ENCODE data around the gene LRRC3C.
"Not testable (repeated sequence)": the region's sequence is repeated elsewhere in the genome, so short reads cannot be mapped to it uniquely, and the experiment has no call there.

The LRRC3C gene

GRCh38 chr17:39927101-39927928, at the start of gene LRRC3C, which contains the start of gene ORMDL3:
TSS of gene LRRC3C (plus strand) at chr17:39927732. CDS start at chr17:39941524, 13,792 bp downstream.
TSS of gene ORMDL3 (minus strand) at chr17:39927601. CDS start at chr17:39924203, 3,398 bp downstream.
- peak; percentile 89 to 91 for DNase-seq

- DNase-seq: not testable (repeated sequence)
These were observed 41.4 kb upstream of the LRRC3C start for GRCh38 chr17:39886102-39886501.

- DNase-seq: no peak
These were observed 40.5 kb upstream of the LRRC3C start for GRCh38 chr17:39887078-39887477.

- no peak for DNase-seq
These were observed 38.3 kb upstream of the LRRC3C start for GRCh38 chr17:39889200-39889599.

- no peak for DNase-seq
These were observed 32.7 kb upstream of the LRRC3C start for GRCh38 chr17:39894681-39895376.

GRCh38 chr17:39898088-39898487, 29.4 kb upstream of the LRRC3C start:
- no peak for DNase-seq

- DNase-seq: no peak
These were observed 28.3 kb upstream of the LRRC3C start for GRCh38 chr17:39899215-39899614.

- DNase-seq: not testable (repeated sequence)
These were observed 25.5 kb upstream of the LRRC3C start for GRCh38 chr17:39902027-39902426.

- no peak for DNase-seq
These were observed 24.2 kb upstream of the LRRC3C start for GRCh38 chr17:39903158-39903884.

- DNase-seq: no peak
These were observed 22.6 kb upstream of the LRRC3C start for GRCh38 chr17:39904990-39905288.

- no peak for DNase-seq
These were observed 18.7 kb upstream of the LRRC3C start for GRCh38 chr17:39908789-39909352.

GRCh38 chr17:39913989-39914388, 13.5 kb upstream of the LRRC3C start:
- no peak for DNase-seq

GRCh38 chr17:39915559-39915958, 12.0 kb upstream of the LRRC3C start:
- DNase-seq: no peak

- DNase-seq: no peak
These were observed 10.6 kb upstream of the LRRC3C start for GRCh38 chr17:39916918-39917317.

GRCh38 chr17:39919087-39919683, 8.3 kb upstream of the LRRC3C start:
- no peak for DNase-seq

- peak in 1 of 2 donors; percentile 20 for DNase-seq
These were observed 7.0 kb upstream of the LRRC3C start for GRCh38 chr17:39920218-39921210.

- no peak for DNase-seq
These were observed 6.2 kb upstream of the LRRC3C start for GRCh38 chr17:39921323-39921722.

- no peak for DNase-seq
These were observed 5.5 kb upstream of the LRRC3C start for GRCh38 chr17:39922006-39922405.

GRCh38 chr17:39923230-39923629, 4.3 kb upstream of the LRRC3C start:
- no peak for DNase-seq

- no peak for DNase-seq
These were observed 3.5 kb upstream of the LRRC3C start for GRCh38 chr17:39923836-39924690.

GRCh38 chr17:39924691-39925055, 2.9 kb upstream of the LRRC3C start:
- DNase-seq: no peak
